Coronary artery (tissue), 2 donors: ENCODE data around the gene KIF19.
"Not testable (repeated sequence)": the region's sequence is repeated elsewhere in the genome, so short reads cannot be mapped to it uniquely, and the experiment has no call there.

Experiments used
- DNase-seq: peaks from one replicate; pipeline ENCODE4 v3.0.0-alpha.2; 2017; ENCODE audit warnings: low spot score
- H3K27ac ChIP-seq, 2 donors: fragments of 200-600 bp; sonication (generic); one replicate each; pipeline ENCODE4 v1.5.1; 2016 to 2019
- H3K4me3 ChIP-seq: fragments of 200-600 bp; sonication (generic); 2 replicates; pipeline ENCODE4 v1.5.1; 2016; ENCODE audit warnings: mild to moderate bottlenecking, moderate library complexity
- TF ChIP-seq, protein P1 (sequence below): fragments of 200-600 bp; sonication (generic); IDR thresholded peaks from one replicate; pipeline ENCODE4 v1.5.1; 2019; ENCODE audit warnings: antibody characterized with exemption

The KIF19 gene

DNA sequence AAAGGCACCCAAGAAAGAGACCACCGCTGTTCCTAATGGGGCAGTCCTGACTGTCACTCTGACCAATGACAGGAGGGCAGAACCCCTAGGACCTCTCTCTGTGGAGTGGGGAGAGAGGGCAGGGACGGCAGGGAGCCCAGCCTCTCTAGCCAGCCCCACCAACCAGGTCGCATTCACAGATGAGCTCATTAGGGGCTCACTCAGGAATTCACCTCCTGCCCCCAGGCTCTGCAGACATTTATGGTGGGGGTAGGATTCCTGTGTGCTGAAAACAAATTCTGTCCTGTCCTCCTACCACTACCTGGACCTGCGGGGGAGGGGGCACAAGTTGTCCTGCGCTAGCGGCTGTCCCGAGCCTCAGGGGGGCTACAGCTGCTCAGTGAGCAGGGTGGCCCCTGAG lies 78.2 kb downstream of the KIF19 start:
- Histone ChIP-seq H3K27ac (no peak overlapping the region), H3K4me3 (no peak overlapping the region)
- TF ChIP-seq, protein P1, sequence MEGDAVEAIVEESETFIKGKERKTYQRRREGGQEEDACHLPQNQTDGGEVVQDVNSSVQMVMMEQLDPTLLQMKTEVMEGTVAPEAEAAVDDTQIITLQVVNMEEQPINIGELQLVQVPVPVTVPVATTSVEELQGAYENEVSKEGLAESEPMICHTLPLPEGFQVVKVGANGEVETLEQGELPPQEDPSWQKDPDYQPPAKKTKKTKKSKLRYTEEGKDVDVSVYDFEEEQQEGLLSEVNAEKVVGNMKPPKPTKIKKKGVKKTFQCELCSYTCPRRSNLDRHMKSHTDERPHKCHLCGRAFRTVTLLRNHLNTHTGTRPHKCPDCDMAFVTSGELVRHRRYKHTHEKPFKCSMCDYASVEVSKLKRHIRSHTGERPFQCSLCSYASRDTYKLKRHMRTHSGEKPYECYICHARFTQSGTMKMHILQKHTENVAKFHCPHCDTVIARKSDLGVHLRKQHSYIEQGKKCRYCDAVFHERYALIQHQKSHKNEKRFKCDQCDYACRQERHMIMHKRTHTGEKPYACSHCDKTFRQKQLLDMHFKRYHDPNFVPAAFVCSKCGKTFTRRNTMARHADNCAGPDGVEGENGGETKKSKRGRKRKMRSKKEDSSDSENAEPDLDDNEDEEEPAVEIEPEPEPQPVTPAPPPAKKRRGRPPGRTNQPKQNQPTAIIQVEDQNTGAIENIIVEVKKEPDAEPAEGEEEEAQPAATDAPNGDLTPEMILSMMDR = no peak
- DNase-seq = no peak

DNA sequence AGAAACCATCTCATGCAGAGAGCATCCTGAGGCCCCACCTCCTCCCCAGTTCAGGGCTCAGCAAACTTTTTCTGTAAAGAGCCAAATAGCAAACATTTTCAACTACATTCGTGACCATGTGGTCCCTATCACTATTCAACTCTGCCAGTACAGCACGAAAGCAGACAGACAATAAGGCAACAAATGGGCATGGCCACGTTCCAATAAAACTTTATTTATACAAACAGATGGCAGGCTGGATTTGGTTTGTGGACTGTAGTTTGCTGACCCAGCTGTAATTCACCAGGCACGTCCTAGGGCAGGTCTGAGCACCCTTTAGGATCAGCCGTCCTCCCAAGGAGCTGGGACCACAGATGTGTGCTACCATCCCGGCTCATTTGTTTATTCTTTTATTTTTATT lies 78.8 kb downstream of the KIF19 start:
- Histone ChIP-seq H3K27ac (no peak overlapping the region), H3K4me3 (no peak overlapping the region)
- TF ChIP-seq, protein P1 = no peak
- no peak for DNase-seq

DNA sequence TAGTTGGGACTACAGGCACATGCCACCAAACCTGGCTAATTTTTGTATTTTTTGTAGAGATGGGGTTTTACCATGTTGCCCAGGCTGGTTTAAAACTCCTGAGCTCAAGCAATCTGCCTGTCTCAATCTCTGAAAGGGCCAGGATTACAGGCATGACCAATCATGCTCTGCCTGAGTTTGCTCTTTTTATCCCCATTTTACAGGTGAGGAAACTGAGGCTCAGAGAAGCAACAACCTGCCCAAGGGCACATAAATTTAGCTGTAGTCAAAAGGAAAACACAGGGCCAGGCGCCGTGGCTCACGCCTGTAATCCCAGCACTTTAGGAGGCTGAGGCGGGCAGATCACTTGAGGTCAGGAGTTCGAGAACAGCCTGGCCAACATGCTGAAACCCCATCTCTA lies 79.3 kb downstream of the KIF19 start:
- not testable (repeated sequence) for H3K27ac ChIP-seq, DNase-seq

More for the DNA sequence above, 79.3 kb downstream of the KIF19 start:
- not testable (repeated sequence) for H3K4me3 ChIP-seq
